HepG2 (cell line): ENCODE measurements around the gene BPIFB6. TPM values are rescaled to one million over a fixed set of nuclear protein-coding genes. Genes with fewer than 3 reads are reported as not detected.
A peak's percentile ranks its signal among the peaks of the same experiment; 100 is the strongest.

Source experiments
- ATF7-NPFF ChIP-seq: sonication (generic); formaldehyde crosslinking; IDR thresholded peaks from 2 replicates; pipeline ENCODE4 v1.8.1; 2023; ENCODE audit warnings: mild to moderate bottlenecking, low read depth, missing genetic modification reagents, moderate library complexity
- BRD4 ChIP-seq: sonication (generic); formaldehyde crosslinking; IDR thresholded peaks from 2 replicates; pipeline ENCODE4 v1.4.0; 2020; ENCODE audit warnings: missing genetic modification reagents
- HOXA3 ChIP-seq: sonication (generic); formaldehyde crosslinking; IDR thresholded peaks from 2 replicates; pipeline ENCODE4 v1.5.0; 2020; ENCODE audit warnings: missing genetic modification reagents
- IRF2 ChIP-seq: IDR thresholded peaks from 2 replicates; pipeline ENCODE4 v1.6.1; 2018; ENCODE audit warnings: missing genetic modification reagents, missing compliant biosample characterization
- KDM1A ChIP-seq: IDR thresholded peaks from 2 replicates; pipeline ENCODE4 v1.6.1; 2016; ENCODE audit warnings: missing compliant biosample characterization
- MIER2 ChIP-seq: IDR thresholded peaks from 2 replicates; pipeline ENCODE4 v1.6.1; 2016; ENCODE audit warnings: missing biosample characterization, missing genetic modification reagents
- SOX13 ChIP-seq, 3 experiments: fragments of 450-650 bp in 1 of 3; sonication (generic) in 1 of 3; formaldehyde crosslinking in 1 of 3; IDR thresholded peaks in 2 of 3; conservative IDR thresholded peaks in 1 of 3; 2 replicates each; pipeline versions ENCODE4 v1.5.0 to v1.6.1; 2016 to 2020; ENCODE audit warnings: antibody characterized with exemption in 1 of 3, mild to moderate bottlenecking in 1 of 3, missing compliant biosample characterization in 1 of 3, missing genetic modification reagents in 1 of 3, moderate library complexity in 1 of 3
- SPEN ChIP-seq: sonication (generic); formaldehyde crosslinking; IDR thresholded peaks from 2 replicates; pipeline ENCODE4 v1.5.1; 2020; ENCODE audit warnings: low read depth, mild to moderate bottlenecking, missing genetic modification reagents
- XRCC5 ChIP-seq: fragments of 200-400 bp; formaldehyde crosslinking; optimal IDR thresholded peaks from 2 replicates; pipeline ENCODE3; 2017; ENCODE audit warnings: mild to moderate bottlenecking, low read length
- ZMYM3 ChIP-seq: sonication (generic); formaldehyde crosslinking; IDR thresholded peaks from 2 replicates; pipeline ENCODE4 v1.5.1; 2020; ENCODE audit warnings: mild to moderate bottlenecking, missing genetic modification reagents
- ZNF205 ChIP-seq: IDR thresholded peaks from 2 replicates; pipeline ENCODE4 v1.6.1; 2018; ENCODE audit warnings: missing biosample characterization, missing genetic modification reagents
- ZNF235 ChIP-seq: sonication (generic); formaldehyde crosslinking; IDR thresholded peaks from 2 replicates; pipeline ENCODE4 v1.8.1; 2023; ENCODE audit warnings: mild to moderate bottlenecking, missing genetic modification reagents, borderline replicate concordance
- polyA plus RNA-seq, 8 experiments: library from polyadenylated mRNA; depleted of rRNA in 3 of 8; stranded (reverse) in 7 of 8; unstranded in 1 of 8; fragments of >200 nt; fragmentation: Illumina TruSeq in 4 of 8; extraction: Trizol in 4 of 8; gene quantifications; 2 replicates each; pipeline versions ENCODE4 v1.2.1 to v1.2.3, GENCODE V29; 2011 to 2016; ENCODE audit warnings: low read depth in 4 of 8, missing spikeins in 1 of 8, mixed read lengths in 1 of 8; ENCODE audit not compliant: insufficient read depth in 1 of 8
- total RNA-seq, 5 experiments: library from RNA; depleted of rRNA; stranded (reverse); fragments of >200 nt; fragmentation: Illumina TruSeq; extraction: Trizol; gene quantifications; 2 replicates each; pipeline ENCODE4 v1.2.3, GENCODE V29; 2016; ENCODE audit warnings: low read depth in 1 of 5
- TF ChIP-seq, protein P1 (sequence below): sonication (generic); IDR thresholded peaks from 2 replicates; pipeline ENCODE4 v1.6.1; 2016; ENCODE audit warnings: low read depth, borderline replicate concordance
- TF ChIP-seq, protein P2 (sequence below): sonication (generic); formaldehyde crosslinking; IDR thresholded peaks from 2 replicates; pipeline ENCODE4 v1.8.0; 2022; ENCODE audit warnings: missing genetic modification reagents, mild to moderate bottlenecking, borderline replicate concordance
- TF ChIP-seq, protein P3 (sequence below): sonication (generic); formaldehyde crosslinking; IDR thresholded peaks from 2 replicates; pipeline ENCODE4 v1.5.1; 2020; ENCODE audit warnings: mild to moderate bottlenecking, missing genetic modification reagents, moderate library complexity
- TF ChIP-seq, protein P4 (sequence below): fragments of 450-650 bp; IDR thresholded peaks from 2 replicates; pipeline ENCODE4 v1.6.1; 2017
- TF ChIP-seq, protein P5 (sequence below): sonication (generic); formaldehyde crosslinking; IDR thresholded peaks from 2 replicates; pipeline ENCODE4 v1.5.0; 2020; ENCODE audit warnings: mild to moderate bottlenecking, missing genetic modification reagents

Gene BPIFB6
- total and polyA plus RNA-seq, 2 of the 13 experiments (the other 11 are each of a cell fraction or from before 2014, with no cell fraction given), result 0.13 to 1.7 TPM

DNA sequence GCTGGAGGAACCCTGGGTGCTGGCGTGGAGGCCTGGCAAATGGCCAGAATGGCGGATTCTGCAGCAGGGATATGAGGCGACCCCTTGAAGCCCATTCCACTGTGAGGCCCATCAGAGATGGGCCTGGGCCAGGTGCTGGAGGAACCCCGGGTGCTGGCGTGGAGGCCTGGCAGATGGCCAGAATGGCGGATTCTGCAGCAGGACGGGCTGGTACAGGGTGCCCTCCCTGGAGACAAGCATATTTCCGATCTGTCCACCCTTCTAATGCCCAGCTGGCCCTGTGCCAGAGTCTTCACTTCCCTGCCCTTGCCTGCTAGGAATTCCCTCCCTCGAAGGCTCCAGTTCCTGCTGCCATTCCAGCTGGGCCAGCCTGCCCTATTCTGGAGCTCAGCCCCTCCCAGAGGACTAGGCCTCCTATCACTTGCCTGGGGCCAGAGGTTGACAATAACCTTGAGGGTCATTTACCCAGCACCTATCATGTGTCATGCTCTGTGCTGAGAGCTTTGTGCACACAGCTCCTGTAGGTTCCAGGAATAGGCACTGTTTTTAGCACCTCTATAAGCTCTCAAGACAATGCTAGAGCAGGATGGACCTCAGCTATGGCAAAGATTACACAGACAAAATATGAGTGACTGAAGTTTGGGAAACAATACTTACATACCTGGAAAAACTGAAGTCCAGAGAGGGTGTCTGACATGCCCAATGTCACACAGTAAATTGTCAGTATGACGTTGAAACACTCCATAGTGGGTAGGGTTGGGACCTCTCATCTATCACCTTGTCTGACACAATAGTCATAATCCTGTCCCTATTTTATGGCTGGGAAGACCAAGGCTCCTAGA is 48.6 kb upstream of the BPIFB6 start (continued):
- TF ChIP-seq, protein P1, sequence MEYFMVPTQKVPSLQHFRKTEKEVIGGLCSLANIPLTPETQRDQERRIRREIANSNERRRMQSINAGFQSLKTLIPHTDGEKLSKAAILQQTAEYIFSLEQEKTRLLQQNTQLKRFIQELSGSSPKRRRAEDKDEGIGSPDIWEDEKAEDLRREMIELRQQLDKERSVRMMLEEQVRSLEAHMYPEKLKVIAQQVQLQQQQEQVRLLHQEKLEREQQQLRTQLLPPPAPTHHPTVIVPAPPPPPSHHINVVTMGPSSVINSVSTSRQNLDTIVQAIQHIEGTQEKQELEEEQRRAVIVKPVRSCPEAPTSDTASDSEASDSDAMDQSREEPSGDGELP, result peak; percentile 45; the same call in 1 of the 2 replicates
- TF ChIP-seq ATF7-NPFF (CRISPR knock-in tag) (no peak), SPEN (CRISPR knock-in tag) (0 out of 2 replicates have a peak, but pooled peaks have one; percentile 31), MIER2 (no peak), HOXA3 (CRISPR knock-in tag) (0 out of 2 replicates have a peak, but pooled peaks have one; percentile 9), ZNF205 (CRISPR knock-in tag) (no peak), BRD4 (CRISPR knock-in tag) (peak; percentile 51; the same call in 1 of the 2 replicates), KDM1A (CRISPR knock-in tag) (peak; percentile 65; the same call in 1 of the 2 replicates), XRCC5 (no peak), SOX13 (IDR thresholded peaks at IDR 0.05) (no peak), SOX13 (CRISPR knock-in tag; conservative IDR thresholded peaks at IDR 0.05 in 1 of 2, IDR thresholded peaks at IDR 0.05 in 1 of 2) (peak in 1 of 2 experiments; percentile 58; a peak in 2 of 4 replicates), ZNF235 (CRISPR knock-in tag) (no peak), IRF2 (CRISPR knock-in tag) (peak; percentile 62; the same call in 1 of the 2 replicates), ZMYM3 (peak; percentile 86; the same call in 1 of the 2 replicates)
- TF ChIP-seq, protein P2, sequence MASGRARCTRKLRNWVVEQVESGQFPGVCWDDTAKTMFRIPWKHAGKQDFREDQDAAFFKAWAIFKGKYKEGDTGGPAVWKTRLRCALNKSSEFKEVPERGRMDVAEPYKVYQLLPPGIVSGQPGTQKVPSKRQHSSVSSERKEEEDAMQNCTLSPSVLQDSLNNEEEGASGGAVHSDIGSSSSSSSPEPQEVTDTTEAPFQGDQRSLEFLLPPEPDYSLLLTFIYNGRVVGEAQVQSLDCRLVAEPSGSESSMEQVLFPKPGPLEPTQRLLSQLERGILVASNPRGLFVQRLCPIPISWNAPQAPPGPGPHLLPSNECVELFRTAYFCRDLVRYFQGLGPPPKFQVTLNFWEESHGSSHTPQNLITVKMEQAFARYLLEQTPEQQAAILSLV (CRISPR knock-in tag), result no peak
- TF ChIP-seq, protein P3, sequence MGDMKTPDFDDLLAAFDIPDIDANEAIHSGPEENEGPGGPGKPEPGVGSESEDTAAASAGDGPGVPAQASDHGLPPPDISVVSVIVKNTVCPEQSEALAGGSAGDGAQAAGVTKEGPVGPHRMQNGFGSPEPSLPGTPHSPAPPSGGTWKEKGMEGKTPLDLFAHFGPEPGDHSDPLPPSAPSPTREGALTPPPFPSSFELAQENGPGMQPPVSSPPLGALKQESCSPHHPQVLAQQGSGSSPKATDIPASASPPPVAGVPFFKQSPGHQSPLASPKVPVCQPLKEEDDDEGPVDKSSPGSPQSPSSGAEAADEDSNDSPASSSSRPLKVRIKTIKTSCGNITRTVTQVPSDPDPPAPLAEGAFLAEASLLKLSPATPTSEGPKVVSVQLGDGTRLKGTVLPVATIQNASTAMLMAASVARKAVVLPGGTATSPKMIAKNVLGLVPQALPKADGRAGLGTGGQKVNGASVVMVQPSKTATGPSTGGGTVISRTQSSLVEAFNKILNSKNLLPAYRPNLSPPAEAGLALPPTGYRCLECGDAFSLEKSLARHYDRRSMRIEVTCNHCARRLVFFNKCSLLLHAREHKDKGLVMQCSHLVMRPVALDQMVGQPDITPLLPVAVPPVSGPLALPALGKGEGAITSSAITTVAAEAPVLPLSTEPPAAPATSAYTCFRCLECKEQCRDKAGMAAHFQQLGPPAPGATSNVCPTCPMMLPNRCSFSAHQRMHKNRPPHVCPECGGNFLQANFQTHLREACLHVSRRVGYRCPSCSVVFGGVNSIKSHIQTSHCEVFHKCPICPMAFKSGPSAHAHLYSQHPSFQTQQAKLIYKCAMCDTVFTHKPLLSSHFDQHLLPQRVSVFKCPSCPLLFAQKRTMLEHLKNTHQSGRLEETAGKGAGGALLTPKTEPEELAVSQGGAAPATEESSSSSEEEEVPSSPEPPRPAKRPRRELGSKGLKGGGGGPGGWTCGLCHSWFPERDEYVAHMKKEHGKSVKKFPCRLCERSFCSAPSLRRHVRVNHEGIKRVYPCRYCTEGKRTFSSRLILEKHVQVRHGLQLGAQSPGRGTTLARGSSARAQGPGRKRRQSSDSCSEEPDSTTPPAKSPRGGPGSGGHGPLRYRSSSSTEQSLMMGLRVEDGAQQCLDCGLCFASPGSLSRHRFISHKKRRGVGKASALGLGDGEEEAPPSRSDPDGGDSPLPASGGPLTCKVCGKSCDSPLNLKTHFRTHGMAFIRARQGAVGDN (CRISPR knock-in tag), result peak; percentile 37
- TF ChIP-seq, protein P4, sequence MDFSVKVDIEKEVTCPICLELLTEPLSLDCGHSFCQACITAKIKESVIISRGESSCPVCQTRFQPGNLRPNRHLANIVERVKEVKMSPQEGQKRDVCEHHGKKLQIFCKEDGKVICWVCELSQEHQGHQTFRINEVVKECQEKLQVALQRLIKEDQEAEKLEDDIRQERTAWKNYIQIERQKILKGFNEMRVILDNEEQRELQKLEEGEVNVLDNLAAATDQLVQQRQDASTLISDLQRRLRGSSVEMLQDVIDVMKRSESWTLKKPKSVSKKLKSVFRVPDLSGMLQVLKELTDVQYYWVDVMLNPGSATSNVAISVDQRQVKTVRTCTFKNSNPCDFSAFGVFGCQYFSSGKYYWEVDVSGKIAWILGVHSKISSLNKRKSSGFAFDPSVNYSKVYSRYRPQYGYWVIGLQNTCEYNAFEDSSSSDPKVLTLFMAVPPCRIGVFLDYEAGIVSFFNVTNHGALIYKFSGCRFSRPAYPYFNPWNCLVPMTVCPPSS, result no peak
- TF ChIP-seq, protein P5, sequence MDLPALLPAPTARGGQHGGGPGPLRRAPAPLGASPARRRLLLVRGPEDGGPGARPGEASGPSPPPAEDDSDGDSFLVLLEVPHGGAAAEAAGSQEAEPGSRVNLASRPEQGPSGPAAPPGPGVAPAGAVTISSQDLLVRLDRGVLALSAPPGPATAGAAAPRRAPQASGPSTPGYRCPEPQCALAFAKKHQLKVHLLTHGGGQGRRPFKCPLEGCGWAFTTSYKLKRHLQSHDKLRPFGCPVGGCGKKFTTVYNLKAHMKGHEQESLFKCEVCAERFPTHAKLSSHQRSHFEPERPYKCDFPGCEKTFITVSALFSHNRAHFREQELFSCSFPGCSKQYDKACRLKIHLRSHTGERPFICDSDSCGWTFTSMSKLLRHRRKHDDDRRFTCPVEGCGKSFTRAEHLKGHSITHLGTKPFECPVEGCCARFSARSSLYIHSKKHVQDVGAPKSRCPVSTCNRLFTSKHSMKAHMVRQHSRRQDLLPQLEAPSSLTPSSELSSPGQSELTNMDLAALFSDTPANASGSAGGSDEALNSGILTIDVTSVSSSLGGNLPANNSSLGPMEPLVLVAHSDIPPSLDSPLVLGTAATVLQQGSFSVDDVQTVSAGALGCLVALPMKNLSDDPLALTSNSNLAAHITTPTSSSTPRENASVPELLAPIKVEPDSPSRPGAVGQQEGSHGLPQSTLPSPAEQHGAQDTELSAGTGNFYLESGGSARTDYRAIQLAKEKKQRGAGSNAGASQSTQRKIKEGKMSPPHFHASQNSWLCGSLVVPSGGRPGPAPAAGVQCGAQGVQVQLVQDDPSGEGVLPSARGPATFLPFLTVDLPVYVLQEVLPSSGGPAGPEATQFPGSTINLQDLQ (CRISPR knock-in tag), result no peak
